Medulla oblongata (tissue), 1 donor: ENCODE measurements around the gene HINFP.

Experiments
- DNase-seq: peaks from one replicate; pipeline ENCODE4 v3.0.0-alpha.2; 2015; ENCODE audit errors: extremely low spot score

Gene HINFP

GRCh38 chr11:119121008-119121810 lies at the start of gene HINFP:
HINFP (plus strand) TSS chr11:119121580; CDS start chr11:119126945, 5,365 bp downstream.
- DNase-seq = peak; percentile 99

GRCh38 chr11:119077839-119078238 lies 43.5 kb upstream of the HINFP start:
- no peak for DNase-seq

GRCh38 chr11:119078675-119079420 lies 42.5 kb upstream of the HINFP start:
- no peak for DNase-seq

- peak; percentile 91 for DNase-seq
Measured at GRCh38 chr11:119081682-119082260, 39.6 kb upstream of the HINFP start.

GRCh38 chr11:119084663-119085436 lies 36.5 kb upstream of the HINFP start, which contains the start of gene HMBS:
HMBS (plus strand) TSS chr11:119084881; CDS start chr11:119085034, 153 bp downstream.
- peak; percentile 98 for DNase-seq

- no peak for DNase-seq
Measured at GRCh38 chr11:119085437-119085847, 35.9 kb upstream of the HINFP start.

GRCh38 chr11:119087123-119087522 lies 34.3 kb upstream of the HINFP start:
- DNase-seq = no peak

GRCh38 chr11:119087747-119088241 lies 33.6 kb upstream of the HINFP start:
- DNase-seq = no peak

GRCh38 chr11:119088406-119088805 lies 33.0 kb upstream of the HINFP start:
- DNase-seq = no peak

GRCh38 chr11:119089319-119089718 lies 32.1 kb upstream of the HINFP start:
- DNase-seq = no peak

GRCh38 chr11:119091178-119091577 lies 30.2 kb upstream of the HINFP start:
- DNase-seq = no peak

- DNase-seq = no peak
Measured at GRCh38 chr11:119091966-119092879, 29.2 kb upstream of the HINFP start.

GRCh38 chr11:119092880-119093842 lies 28.2 kb upstream of the HINFP start:
- DNase-seq = peak; percentile 69

GRCh38 chr11:119093942-119094815 lies 27.2 kb upstream of the HINFP start:
- no peak for DNase-seq

- DNase-seq = peak; percentile 88
Measured at GRCh38 chr11:119094816-119095065, 26.6 kb upstream of the HINFP start.

GRCh38 chr11:119095066-119095880 lies 26.1 kb upstream of the HINFP start:
- peak; percentile 100 for DNase-seq

- no peak for DNase-seq
Measured at GRCh38 chr11:119099711-119100110, 21.7 kb upstream of the HINFP start.
